Adrenal gland (tissue), 5 donors: Measurements from ENCODE around the gene NMRK2.

Experiments used
- CTCF ChIP-seq, 6 experiments: fragments of 450-650 bp in 4 of 6; fragments of 200-600 bp in 2 of 6; sonication (generic) in 1 of 6; IDR thresholded peaks; 1 replicate in 5 of 6; 2 replicates in 1 of 6; pipeline versions ENCODE4 v1.5.1 to v1.8.0; 2016 to 2021; ENCODE audit warnings: antibody characterized with exemption in 6 of 6, mild to moderate bottlenecking in 2 of 6, moderate library complexity in 1 of 6
- POLR2A ChIP-seq, 2 donors: fragments of 450-650 bp; IDR thresholded peaks; one replicate each; pipeline ENCODE4 v1.6.1; 2017; ENCODE audit warnings: antibody characterized with exemption in 2 of 2, mild to moderate bottlenecking in 2 of 2, moderate library complexity in 1 of 2
- donor health status: DM: no; HTN: no; CAD: no.

DNA sequence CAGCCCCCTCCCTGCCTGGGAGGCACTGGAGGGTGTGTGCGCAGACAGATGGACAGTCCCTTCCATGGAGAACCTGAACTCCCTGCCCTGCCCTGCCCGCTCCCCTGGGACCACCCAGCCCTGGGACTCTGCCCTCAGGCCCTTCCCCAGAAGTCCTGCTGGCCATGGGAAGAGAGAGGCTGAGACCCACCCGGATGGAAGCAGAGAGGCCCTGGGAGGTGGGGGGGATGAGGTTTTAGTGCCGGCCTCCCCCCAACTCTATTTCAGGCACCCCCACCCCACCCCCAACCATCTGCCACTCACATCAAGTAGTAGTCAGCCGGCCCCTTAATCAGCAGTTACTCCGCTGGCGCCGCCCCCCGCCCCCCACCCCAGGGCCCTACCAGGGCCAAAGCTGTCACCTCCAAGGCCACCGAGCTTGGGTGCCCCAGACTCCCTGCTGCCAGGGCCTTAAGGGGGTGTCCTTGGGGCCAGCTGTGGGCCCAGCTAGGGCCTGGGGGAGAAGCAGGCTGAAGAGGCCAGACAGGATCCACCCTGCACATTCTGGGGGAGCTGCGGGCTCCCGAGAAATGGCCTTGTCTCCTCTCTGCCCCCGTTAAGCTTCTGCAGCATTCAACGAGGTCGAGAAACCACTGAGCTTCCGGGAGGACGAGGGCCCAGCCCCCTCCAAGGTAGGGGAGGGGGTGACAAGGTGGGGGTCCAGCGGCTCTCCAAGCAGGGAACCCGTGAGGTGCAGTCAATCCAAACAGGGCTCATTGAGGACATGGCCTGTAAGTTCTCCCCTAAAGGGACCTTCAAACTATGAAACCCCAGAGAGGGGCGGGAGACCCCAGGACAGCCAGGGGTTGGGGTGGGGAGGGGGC, 17.4 kb downstream of the NMRK2 start:
- TF ChIP-seq CTCF (IDR thresholded peaks at IDR 0.05) (no peak), POLR2A (IDR thresholded peaks at IDR 0.05) (no peak)
